DOHH2 (cell line): Measurements from ENCODE around the gene CDC42EP3.

Experiments
- H3F3A ChIP-seq: fragments of 200-600 bp; sonication (generic), shearing (Covaris generic); 2 replicates; pipeline ENCODE4 v1.6.0; 2016; ENCODE audit warnings: antibody characterized with exemption, mild to moderate bottlenecking; ENCODE audit not compliant: control insufficient read depth, insufficient read depth
- H3K27ac ChIP-seq: fragments of 200-600 bp; sonication (generic); 2 replicates; pipeline ENCODE4 v1.5.1; 2014; ENCODE audit warnings: low read depth, mild to moderate bottlenecking, low read length, moderate library complexity
- H3K27me3 ChIP-seq: fragments of 200-600 bp; sonication (generic); 2 replicates; pipeline ENCODE4 v1.6.1; 2014; ENCODE audit warnings: mild to moderate bottlenecking, low read length, mixed read lengths; ENCODE audit not compliant: control insufficient read depth
- H3K36me3 ChIP-seq: fragments of 200-600 bp; sonication (generic); 2 replicates; pipeline ENCODE4 v1.6.1; 2014; ENCODE audit warnings: mild to moderate bottlenecking, low read length, moderate library complexity, mixed read lengths; ENCODE audit not compliant: control insufficient read depth
- H3K4me1 ChIP-seq: fragments of 200-600 bp; sonication (generic); 2 replicates; pipeline ENCODE4 v1.6.1; 2014; ENCODE audit warnings: mild to moderate bottlenecking, low read length, mixed read lengths; ENCODE audit not compliant: control insufficient read depth
- H3K4me2 ChIP-seq: fragments of 200-600 bp; sonication (generic); 2 replicates; pipeline ENCODE4 v1.6.0; 2014; ENCODE audit warnings: mild to moderate bottlenecking, low read length, moderate library complexity
- H3K4me3 ChIP-seq: fragments of 200-600 bp; sonication (generic); 2 replicates; pipeline ENCODE4 v1.5.1; 2014; ENCODE audit warnings: mild to moderate bottlenecking, low read length, mixed read lengths
- H3K79me2 ChIP-seq: fragments of 200-600 bp; sonication (generic); 2 replicates; pipeline ENCODE4 v1.6.1; 2014; ENCODE audit warnings: mild to moderate bottlenecking, low read length, mixed read lengths; ENCODE audit not compliant: control insufficient read depth
- H3K9me2 ChIP-seq: fragments of 200-600 bp; sonication (generic); replicated peaks from 2 replicates; pipeline ENCODE4 v1.6.1; 2014; ENCODE audit warnings: mild to moderate bottlenecking, low read length, mixed read lengths; ENCODE audit not compliant: control insufficient read depth
- H3K9me3 ChIP-seq: fragments of 200-600 bp; sonication (generic); 2 replicates; pipeline ENCODE4 v1.6.1; 2014; ENCODE audit warnings: antibody characterized with exemption, low read length, mixed read lengths; ENCODE audit not compliant: control insufficient read depth, insufficient read depth
- H4K20me1 ChIP-seq: fragments of 200-600 bp; sonication (generic); 2 replicates; pipeline ENCODE4 v1.6.0; 2014; ENCODE audit warnings: low read depth, mild to moderate bottlenecking, antibody characterized with exemption, low read length, moderate library complexity; ENCODE audit not compliant: control insufficient read depth, insufficient read depth
- CTCF ChIP-seq: fragments of 200-600 bp; sonication (generic); IDR thresholded peaks from one replicate; pipeline ENCODE4 v1.5.1; 2014; ENCODE audit warnings: antibody characterized with exemption, mild to moderate bottlenecking, low read depth, low read length; ENCODE audit not compliant: poor library complexity, severe bottlenecking
- EZH2phosphoT487 ChIP-seq: fragments of 200-600 bp; sonication (generic); IDR thresholded peaks from 2 replicates; pipeline ENCODE4 v1.6.1; 2017; ENCODE audit warnings: borderline replicate concordance, mild to moderate bottlenecking, antibody characterized with exemption, low read length, moderate library complexity, mixed read lengths

CDC42EP3 gene

GRCh38 chr2:37625156-37625555 lies 46.3 kb downstream of the CDC42EP3 start:
- 0 out of 2 replicates have a peak, but pooled peaks cover 8% of the 10 kb centered on the region for H3K27me3 ChIP-seq
- H3K4me3 ChIP-seq = no peak overlapping the region
- H3K36me3 ChIP-seq = no peaks in the 10 kb centered on the region
- TF ChIP-seq CTCF = no peak
- no peak for TF ChIP-seq EZH2phosphoT487
- no peak overlapping the region for H3K4me2 ChIP-seq
- no peaks in the 10 kb centered on the region for H3F3A ChIP-seq
- H3K27ac ChIP-seq = no peak overlapping the region
- H3K4me1 ChIP-seq = no peaks in the 10 kb centered on the region
- H3K9me3 ChIP-seq = no peaks in the 10 kb centered on the region
- H4K20me1 ChIP-seq = no peaks in the 10 kb centered on the region
- H3K9me2 ChIP-seq = no peaks in the 10 kb centered on the region
- no peaks in the 10 kb centered on the region for H3K79me2 ChIP-seq

- TF ChIP-seq CTCF (no peak), EZH2phosphoT487 (no peak)
- H3K27ac ChIP-seq = no peak overlapping the region
Observed at GRCh38 chr2:37623971-37624900, 47.2 kb downstream of the CDC42EP3 start.

GRCh38 chr2:37623406-37623805 lies 48.0 kb downstream of the CDC42EP3 start:
- Histone ChIP-seq H3K36me3 (no peaks in the 10 kb centered on the region), H3F3A (no peaks in the 10 kb centered on the region), H3K27ac (no peak overlapping the region), H3K79me2 (no peaks in the 10 kb centered on the region), H3K9me2 (no peaks in the 10 kb centered on the region), H3K9me3 (no peaks in the 10 kb centered on the region), H3K4me2 (no peak overlapping the region), H3K4me1 (no peaks in the 10 kb centered on the region), H3K27me3 (0 out of 2 replicates have a peak, but pooled peaks cover 8% of the 10 kb centered on the region), H4K20me1 (no peaks in the 10 kb centered on the region), H3K4me3 (no peak overlapping the region)
- no peak for TF ChIP-seq CTCF
- TF ChIP-seq EZH2phosphoT487 = no peak

More at GRCh38 chr2:37623971-37624900, 47.2 kb downstream of the CDC42EP3 start:
- no peaks in the 10 kb centered on the region for H3K4me1 ChIP-seq
- H3K4me2 ChIP-seq = no peak overlapping the region
- no peaks in the 10 kb centered on the region for H3K9me3 ChIP-seq
- no peaks in the 10 kb centered on the region for H3F3A ChIP-seq
- H3K9me2 ChIP-seq = no peaks in the 10 kb centered on the region
- H3K36me3 ChIP-seq = no peaks in the 10 kb centered on the region
- no peaks in the 10 kb centered on the region for H4K20me1 ChIP-seq
- H3K79me2 ChIP-seq = no peaks in the 10 kb centered on the region
- 0 out of 2 replicates have a peak, but pooled peaks cover 8% of the 10 kb centered on the region for H3K27me3 ChIP-seq
- H3K4me3 ChIP-seq = no peak overlapping the region
